ACHN (cell line): ENCODE data around the gene TOR4A.

Experiments used
- DNase-seq: peaks from one replicate; pipeline ENCODE4 v3.0.0-alpha.2; 2015
- in situ Hi-C: cut with HindIII; loops from 2 replicates; pipeline ENCODE4 v1.10.0; 2017; ENCODE audit warnings: low sequenced_read_pairs, low pct_ligation_motif_present, low pct_unique_long_range_greater_than_20kb

TOR4A gene

DNA sequence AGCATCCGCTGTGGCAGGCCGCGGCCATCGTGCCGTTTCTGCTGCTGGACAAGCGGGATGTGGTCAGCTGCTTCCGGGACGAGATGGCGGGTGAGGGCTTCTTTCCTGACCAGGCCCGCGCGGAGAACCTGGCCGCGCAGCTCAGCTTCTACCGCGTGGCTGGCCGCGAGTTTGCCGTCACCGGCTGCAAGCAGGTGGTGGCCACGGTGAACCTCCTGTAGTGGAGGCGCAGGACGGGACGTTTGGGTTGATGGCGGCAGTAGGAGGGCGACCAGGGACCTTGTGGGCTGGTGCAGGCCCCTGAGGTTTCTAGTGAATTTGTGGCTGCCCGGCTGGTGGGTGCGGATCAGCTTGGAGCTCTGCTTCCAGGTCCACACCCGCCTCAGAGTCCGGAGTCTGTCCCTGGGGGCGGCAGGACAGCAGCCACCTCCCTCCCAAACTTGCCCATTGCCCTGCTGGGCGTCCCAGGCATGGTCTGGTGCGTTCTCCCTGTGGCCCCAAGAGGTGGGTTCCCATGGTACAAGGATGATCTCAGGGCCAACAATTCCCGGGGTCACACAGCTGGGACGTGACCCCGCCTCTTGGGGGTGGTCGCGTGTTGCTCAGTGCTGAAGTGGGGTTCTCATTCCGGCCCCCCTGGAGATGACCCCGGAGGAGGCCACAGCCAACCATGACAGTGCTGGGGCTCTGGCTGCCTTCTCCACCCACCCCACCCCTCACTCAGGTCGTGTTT lies 2.4 kb downstream of the TOR4A start:
- no peak for DNase-seq
- in situ Hi-C loops, result no loop called here

DNA sequence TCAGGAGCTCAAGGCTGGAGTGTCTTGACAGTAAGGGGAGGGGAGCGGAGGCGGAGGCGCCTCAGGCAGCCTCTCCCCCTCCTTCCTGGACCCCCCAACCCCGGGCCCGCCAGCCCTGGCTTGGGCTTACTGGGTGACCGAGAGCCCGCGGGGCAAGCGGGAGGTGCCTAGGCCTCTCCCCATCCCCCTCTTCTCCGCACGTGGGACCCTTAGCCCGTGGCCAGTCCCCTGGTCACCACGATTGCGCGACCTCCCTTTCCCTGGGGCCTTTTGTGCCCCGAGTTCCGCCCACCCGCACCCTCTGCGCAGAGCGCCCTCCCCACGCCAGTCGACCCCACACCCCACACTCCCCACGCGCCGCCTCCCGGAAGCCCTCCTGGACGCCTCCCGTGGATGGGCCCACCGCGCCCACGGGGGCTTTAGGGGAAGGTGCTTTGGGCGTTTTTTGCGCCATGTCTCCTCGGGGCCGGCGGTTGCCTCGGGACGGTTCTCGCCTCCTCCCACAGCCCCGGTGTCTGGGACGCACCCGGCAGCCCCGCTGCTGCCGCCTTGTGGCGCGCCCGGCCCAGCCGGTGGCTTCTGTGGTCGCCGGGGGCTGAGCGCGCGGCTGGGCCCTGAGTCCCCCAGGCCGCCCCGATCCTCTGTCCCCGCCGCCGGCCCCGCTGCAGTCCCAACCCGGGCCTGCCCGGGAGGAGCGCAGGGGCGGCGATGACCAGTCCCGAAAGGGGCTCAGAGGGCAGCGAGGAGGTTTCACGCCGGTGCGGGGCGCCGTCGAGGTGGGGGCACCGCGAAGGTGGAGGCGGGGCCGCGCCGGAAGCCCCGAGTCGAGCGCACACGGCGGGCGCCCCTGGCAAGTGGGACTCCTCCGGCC lies 3.2 kb downstream of the TOR4A start:
- DNase-seq, result no peak
- in situ Hi-C loops, result no loop called here

DNA sequence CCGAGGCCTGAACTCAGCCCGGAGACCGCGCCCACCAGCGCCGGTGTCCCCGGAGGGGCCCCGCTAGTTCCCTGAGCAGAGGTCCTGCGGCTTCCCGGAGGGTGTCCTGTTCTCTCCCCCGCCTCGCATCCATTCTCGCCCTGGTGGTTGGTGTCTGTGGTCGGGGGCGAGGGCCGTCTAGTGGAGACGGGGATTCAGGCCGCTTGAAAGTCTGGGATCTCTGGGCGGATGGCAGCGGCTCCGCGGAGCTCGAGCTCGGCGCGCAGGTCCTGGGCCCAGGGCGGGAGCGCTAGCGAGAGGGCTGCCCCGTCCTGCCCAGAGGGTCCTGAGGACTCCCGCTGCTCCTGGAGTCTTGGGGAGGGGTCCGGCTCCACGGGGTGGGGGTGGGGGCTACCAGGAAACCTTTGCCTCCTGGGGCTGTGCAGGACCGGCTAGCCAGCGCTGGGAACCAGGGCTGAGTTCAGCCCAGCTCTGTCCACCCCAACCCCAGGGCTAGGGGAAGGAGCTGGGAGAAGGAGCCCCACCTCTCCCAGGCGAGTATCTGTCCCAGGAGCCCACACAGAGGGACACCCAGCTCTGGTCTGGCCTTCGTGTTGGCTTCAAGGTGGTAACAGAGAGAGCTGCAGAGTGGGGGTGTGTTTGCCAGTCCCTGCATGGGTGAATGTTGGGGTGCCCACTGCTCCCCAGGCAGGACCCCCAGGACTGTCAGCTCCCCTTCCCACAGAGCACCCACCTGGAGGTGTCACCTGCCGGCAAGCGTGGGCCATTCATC lies 4.0 kb downstream of the TOR4A start:
- in situ Hi-C loops, result no loop called here
- DNase-seq, result no peak

DNA sequence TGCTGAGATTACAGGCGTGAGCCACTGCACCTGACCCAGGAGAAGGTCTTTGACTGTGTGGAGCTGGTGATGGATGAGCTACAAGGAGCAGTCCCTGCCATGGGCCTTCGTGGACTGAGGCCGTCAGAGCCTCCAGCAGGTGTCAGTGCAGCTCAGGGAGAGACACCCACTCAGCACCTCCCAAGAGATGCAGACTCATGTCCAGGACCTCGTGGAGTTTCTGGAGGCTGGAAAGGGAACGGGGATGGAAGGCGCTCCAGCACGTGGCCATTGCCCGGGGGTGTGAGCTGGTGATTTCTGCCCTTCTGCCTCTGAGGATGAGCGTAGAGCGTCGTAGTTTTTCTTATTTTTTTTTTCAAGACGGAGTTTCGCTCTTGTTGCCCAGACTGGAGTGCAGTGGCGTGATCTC lies 9.5 kb downstream of the TOR4A start:
- DNase-seq, result peak; percentile 60
- in situ Hi-C loops, result no loop called here

DNA sequence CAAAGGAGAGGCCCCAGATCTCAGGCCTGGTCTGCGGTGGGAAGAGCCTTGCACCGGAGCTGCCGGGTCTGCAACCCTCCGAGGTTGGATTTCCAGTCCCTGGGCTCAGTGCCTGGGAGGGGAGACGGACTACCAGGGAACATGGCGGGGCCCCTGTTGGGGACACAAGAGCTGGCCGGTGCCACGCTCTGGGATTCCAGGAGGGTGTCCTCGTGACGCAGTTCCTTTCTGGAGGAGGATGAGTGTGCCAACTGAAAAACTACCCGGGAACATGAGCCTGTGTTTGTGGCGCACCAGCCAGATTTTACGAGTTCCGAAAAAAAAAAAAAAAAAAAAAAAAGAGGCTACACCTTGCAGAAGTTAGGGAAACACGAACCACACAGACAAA lies 15.6 kb downstream of the TOR4A start:
- in situ Hi-C loops, result no loop called here
- DNase-seq, result no peak

- DNase-seq, result no peak
- in situ Hi-C loops, result no loop called here
Measured at GRCh38 chr9:137293482-137294090, 16.1 kb downstream of the TOR4A start.

GRCh38 chr9:137294091-137294680 lies 16.7 kb downstream of the TOR4A start:
- in situ Hi-C loops, result no loop called here
- peak; percentile 16 for DNase-seq

DNA sequence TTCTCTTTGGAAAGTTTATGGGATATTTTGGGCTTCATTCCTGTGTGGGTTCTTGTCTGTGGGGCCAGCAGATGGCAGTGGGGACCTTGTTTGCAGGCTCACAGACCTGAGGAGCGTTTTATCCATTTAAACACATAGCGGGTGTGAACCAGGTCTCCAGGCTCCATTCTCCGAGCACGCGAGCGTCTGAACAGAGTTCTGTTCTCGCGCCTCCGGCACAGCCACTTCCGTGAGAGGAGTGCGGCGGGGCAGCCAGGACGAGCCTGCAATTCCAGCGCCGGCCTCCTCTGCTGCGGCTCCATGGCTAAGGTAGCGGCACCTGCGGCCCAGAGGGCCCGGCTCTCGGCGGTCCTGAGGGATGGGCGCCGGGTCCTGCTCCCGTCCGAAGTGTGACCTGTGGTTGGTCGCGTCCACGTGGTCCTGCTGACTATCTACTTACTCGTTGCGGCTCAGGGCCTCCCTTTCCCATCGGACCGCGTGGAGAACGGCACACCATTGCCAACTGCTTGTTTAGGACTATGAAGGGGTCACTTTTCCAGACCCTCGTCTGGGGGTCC lies 17.2 kb downstream of the TOR4A start:
- in situ Hi-C loops, result no loop called here
- no peak for DNase-seq

DNA sequence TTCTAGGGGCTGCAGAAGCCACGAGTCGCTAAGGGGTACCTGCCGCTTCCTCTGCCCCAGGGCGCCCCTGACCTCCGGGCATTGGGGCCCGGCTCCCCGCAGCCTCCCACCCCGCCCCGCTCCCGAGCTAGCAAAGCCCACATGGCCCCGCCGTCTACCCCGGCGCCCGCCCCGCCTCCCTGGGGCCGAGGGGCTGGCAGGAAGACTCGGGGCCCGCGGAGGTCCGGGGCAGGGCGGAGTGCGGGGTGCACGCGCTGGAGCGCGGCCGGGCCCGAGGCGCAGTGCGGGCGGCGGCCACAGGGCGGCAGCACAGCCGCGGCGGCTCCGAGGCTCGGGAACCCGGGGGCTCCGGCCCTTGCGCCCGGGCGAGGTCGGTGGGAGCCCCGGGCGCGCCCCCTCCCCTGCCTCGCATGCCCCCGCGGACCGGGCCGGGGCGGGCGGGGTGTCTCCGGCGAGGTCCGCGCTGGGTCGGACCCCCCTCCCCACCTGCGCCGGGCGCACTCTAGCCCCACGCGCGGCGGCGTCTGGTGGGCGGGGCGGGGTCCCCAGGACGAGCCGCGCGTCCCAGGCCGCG lies 17.8 kb downstream of the TOR4A start:
- in situ Hi-C loops, result no loop called here
- DNase-seq, result peak; percentile 30

DNA sequence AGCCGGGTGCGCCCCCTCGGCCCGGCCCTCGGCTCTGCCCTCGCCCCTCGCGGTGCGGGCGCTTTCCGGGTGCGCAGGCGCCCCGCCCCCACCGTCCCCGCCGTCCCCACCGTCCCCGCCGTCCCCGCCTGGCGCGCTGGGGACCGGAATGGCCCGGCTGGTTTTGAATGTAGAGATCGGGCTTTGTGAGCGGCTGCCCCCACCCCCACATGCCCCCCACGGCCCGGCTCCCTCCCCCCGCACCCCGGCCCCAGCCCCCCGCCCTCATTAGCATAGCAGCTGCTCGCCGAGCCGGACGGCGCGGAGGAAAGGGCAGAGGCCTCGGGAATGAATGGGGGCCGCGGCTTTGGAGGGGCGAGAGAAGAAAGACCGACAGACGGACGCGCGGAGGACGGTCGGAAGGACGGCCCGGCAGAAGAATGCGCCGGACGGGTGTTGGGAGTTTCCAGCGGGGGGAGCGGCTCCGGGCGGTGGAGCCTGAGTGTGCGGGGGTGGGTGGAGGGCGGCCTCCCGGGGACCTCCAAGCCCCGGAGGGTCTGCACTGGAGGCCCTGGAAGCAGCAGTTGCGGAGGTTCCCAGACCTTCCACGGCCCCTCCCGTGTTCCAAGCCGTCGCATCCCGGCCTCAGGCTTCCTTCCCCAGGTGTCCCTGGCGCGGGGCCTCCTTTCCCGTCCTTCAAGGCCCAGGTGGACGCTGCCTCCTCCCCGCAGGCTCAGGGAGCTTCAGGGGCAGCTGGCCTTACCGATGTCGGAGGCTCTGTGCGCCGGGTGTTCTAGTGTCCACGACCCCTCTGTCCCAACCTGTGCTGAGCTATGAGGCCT lies 18.5 kb downstream of the TOR4A start:
- in situ Hi-C loops, result no loop called here
- no peak for DNase-seq

DNA sequence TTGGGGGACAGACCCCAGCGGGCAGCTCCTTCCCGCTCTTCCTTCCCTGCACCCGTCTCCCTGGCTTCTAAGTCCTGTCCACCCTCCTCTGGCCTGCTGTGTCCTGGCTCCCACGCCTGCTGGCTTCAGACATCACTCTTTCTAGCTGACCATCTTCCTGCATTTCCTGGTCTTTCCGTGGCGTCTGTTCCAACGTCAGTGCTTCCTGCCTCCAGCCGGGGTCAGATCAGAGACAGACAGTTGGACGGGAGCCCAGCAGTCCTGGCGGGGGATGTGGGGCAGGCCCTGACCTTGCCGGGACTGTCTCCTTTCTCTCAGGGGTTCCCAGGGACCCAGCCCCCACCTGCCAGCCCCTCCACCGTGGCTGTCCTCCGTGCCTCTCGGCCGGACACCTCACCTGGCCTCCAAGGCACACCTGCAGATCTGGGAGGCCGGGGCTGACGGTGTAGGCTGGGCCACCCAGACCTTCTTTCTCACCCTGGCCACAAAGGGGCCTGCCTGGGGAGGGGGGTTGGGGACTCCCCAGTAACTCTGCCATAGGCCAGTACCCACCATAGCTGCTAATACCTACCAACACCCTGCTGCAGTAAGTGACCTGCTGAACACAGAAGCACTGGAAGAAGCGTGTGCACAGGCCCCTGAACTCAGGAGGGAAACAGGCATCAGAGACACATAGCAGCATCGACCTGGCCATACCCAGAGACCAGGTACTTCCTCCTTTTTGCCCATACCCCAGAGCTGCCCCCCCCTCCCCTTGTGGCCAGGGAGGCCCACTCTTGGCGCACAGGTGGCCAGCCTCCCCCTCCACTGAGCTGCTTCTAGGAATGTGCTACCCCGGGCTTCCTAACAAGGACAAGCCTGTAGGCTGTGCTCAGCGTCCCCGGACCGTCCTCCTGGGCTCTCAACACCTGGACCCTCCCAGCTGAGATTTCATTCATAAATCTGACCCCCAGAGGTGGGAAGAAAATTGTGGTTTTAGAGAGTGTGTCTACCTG lies 19.4 kb downstream of the TOR4A start:
- in situ Hi-C loops, result no loop called here
- no peak for DNase-seq

DNA sequence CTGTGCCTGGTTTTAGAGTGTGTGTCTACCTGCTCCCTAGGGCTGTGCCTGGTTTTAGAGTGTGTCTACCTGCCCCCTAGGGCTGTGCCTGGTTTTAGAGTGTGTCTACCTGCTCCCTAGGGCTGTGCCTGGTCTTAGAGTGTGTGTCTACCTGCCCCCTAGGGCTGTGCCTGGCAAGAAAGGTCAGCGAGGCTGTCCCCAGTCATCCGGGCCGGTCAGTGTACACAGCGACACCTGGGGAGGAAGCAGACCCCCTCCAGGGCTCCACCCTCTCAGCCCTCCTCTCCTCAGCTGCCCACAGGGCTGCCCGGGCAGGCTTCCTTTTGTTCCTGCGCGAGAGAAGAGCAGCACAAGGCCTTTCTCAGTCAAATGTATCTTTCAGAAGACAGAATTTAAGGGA lies 20.4 kb downstream of the TOR4A start:
- in situ Hi-C loops, result no loop called here
- DNase-seq, result no peak

GRCh38 chr9:137298401-137299202 lies 21.1 kb downstream of the TOR4A start:
- in situ Hi-C loops, result no loop called here
- no peak for DNase-seq

- in situ Hi-C loops, result no loop called here
- DNase-seq, result no peak
Measured at GRCh38 chr9:137299203-137299565, 21.7 kb downstream of the TOR4A start.

DNA sequence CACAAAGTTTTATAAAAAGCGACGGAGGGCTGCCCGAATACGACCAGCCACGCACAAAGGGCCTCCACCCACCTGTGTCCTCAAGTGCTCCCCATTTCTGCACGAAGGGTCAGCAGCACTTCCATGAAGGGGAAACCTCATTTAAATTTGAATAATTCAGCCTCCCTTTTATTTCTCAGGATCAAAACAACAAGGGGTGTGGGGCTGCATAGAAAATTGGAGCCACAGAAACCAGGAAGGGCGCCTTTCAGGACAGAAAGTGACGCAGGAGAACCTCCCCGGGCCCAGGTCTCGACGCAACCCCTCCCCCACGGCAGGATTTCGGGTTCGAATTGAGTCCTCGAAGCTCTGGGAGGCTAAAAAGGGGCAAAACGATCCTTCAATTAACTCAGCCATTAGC lies 22.4 kb downstream of the TOR4A start:
- DNase-seq, result no peak
- in situ Hi-C loops, result no loop called here
